ENCODE data around the gene COX20. TPM values are rescaled to one million over a fixed set of nuclear protein-coding genes. Genes with fewer than 3 reads are reported as not detected.

The COX20 gene
- total and polyA plus RNA-seq, 2 of the 13 experiments (the other 11 are each of a cell fraction or from before 2014, with no cell fraction given) = 34.4 to 95.8 TPM

- Histone ChIP-seq H3K27me3 (ENCODE audit: control insufficient read depth in 1 of 2, insufficient read depth in 2 of 2, low read length in 2 of 2) (no peaks in the 10 kb centered on the region; a peak in 1 of 5 replicates), H3K4me3 (replicated peaks in 1 of 3; ENCODE audit: insufficient read depth in 1 of 3, low read depth in 2 of 3, low read length in 3 of 3) (peak overlapping the region in 1 of 3 experiments; percentile 18; a peak in 1 of 6 replicates), H3K9ac (ENCODE audit: insufficient read depth, low read depth, low read length) (no peak overlapping the region), H3K4me2 (ENCODE audit: low read depth, low read length) (peak overlapping the region; percentile 34), H3K79me2 (ENCODE audit: insufficient read depth, low read length) (peaks cover 68% of the 10 kb centered on the region), H3K27ac (ENCODE audit: extremely low read length, insufficient read depth, low read length) (peak overlapping the region; percentile 37), H4K20me1 (ENCODE audit: insufficient read depth, low read length) (peaks cover 48% of the 10 kb centered on the region), H3K36me3 (replicated peaks in 1 of 2; ENCODE audit: control insufficient read depth in 1 of 2, insufficient read depth in 2 of 2, low read length in 2 of 2) (peaks cover 6 to 15% of the 10 kb centered on the region in 2 experiments), H2AFZ (ENCODE audit: low read length) (no peak overlapping the region), H3K9me3 (ENCODE audit: low read length) (no peaks in the 10 kb centered on the region), H3K4me1 (ENCODE audit: insufficient read depth, low read length) (peaks cover 58% of the 10 kb centered on the region)
- WGBS (ENCODE audit: low lambda C conversion rate) = 86% methylated on average over 5 of the region's 5 CpGs
- intact Hi-C loops (cut with micrococcal nuclease; ENCODE audit: unreplicated experiment) = no loop called here
- DNase-seq (ENCODE audit: low spot score) (peak; percentile 21), ATAC-seq (peak; percentile 19), FAIRE-seq (no peak)
- POLR2A ChIA-PET = interaction anchor here (0.6 to 10.1 kb wide), 2 partner anchors 21 to 66 kb away, joined by 3 to 163 read pairs; partner anchors contain the start of gene HNRNPU
- CTCF ChIA-PET (ENCODE audit: low intra/inter-chr PET ratio, low total read pairs) = no interaction called here
- in situ Hi-C loops (cut with HindIII; ENCODE audit: extremely low pct_ligation_motif_present, low pct_unique_long_range_greater_than_20kb) = no loop called here
- BruUV-seq (replicated peaks) = no TSS peak
- TF ChIP-seq TGIF2 (CRISPR knock-in tag; IDR thresholded peaks at IDR 0.05) (no peak), HNRNPL (IDR thresholded peaks at IDR 0.05; ENCODE audit: low read depth, low read length) (0 out of 2 replicates have a peak, but pooled peaks have one; percentile 25), MBD4 (IDR thresholded peaks at IDR 0.05; ENCODE audit: borderline replicate concordance, low read length) (0 out of 2 replicates have a peak, but pooled peaks have one; percentile 33), HNF4A (CRISPR knock-in tag; IDR thresholded peaks at IDR 0.05) (0 out of 2 replicates have a peak, but pooled peaks have one; percentile 13), RBFOX2 (IDR thresholded peaks at IDR 0.05; ENCODE audit: low read depth, low read length) (peak; percentile 55; the same call in 1 of the 2 replicates), TFAP4 (IDR thresholded peaks at IDR 0.05; ENCODE audit: borderline replicate concordance, low read depth) (no peak), ZNF614 (CRISPR knock-in tag; IDR thresholded peaks at IDR 0.05; ENCODE audit: borderline replicate concordance) (no peak), SNAI1 (CRISPR knock-in tag; IDR thresholded peaks at IDR 0.05; ENCODE audit: borderline replicate concordance) (no peak), REPIN1 (CRISPR knock-in tag; IDR thresholded peaks at IDR 0.05; ENCODE audit: borderline replicate concordance, low read depth) (no peak), DMAP1 (CRISPR knock-in tag; IDR thresholded peaks at IDR 0.05) (no peak), AGO2 (optimal IDR thresholded peaks at IDR 0.05; ENCODE audit: low read depth, low read length) (peak; percentile 48), GABPB1 (CRISPR knock-in tag; IDR thresholded peaks at IDR 0.05) (no peak), ZNF317 (CRISPR knock-in tag; IDR thresholded peaks at IDR 0.05) (peak; percentile 95), ZBTB33 (CRISPR knock-in tag; IDR thresholded peaks at IDR 0.05) (peak; percentile 53; the same call in 1 of the 2 replicates), ZFYVE20 (CRISPR knock-in tag; IDR thresholded peaks at IDR 0.05; ENCODE audit: borderline replicate concordance, low read depth) (no peak), RBM22 (optimal IDR thresholded peaks at IDR 0.05; ENCODE audit: low read length) (peak; percentile 91), ZFP91 (CRISPR knock-in tag; IDR thresholded peaks at IDR 0.05; ENCODE audit: borderline replicate concordance) (no peak), ZNF878 (CRISPR knock-in tag; IDR thresholded peaks at IDR 0.05) (no peak), KMT2B (CRISPR knock-in tag; IDR thresholded peaks at IDR 0.05) (no peak), ZBTB25 (CRISPR knock-in tag; IDR thresholded peaks at IDR 0.05) (no peak), POLR2A (IDR thresholded peaks at IDR 0.05; ENCODE audit: insufficient read depth in 1 of 2, low read depth in 2 of 2, low read length in 2 of 2) (peak in 1 of 2 experiments; percentile 51; a peak in 1 of 4 replicates)
These were observed 4.8 kb downstream of the COX20 start for GRCh38 chr1:244840219-244840794.

Data from HepG2 (cell line).